Prostate gland (tissue), 2 donors: ENCODE results near the gene PRDM16. TPM values are rescaled to one million over a fixed set of nuclear protein-coding genes. Genes with fewer than 3 reads are reported as not detected.

Experiments used
- DNase-seq: peaks from one replicate; pipeline ENCODE4 v3.0.0-alpha.2; 2019; ENCODE audit warnings: low spot score
- H3K27ac ChIP-seq, 2 donors: fragments of 200-600 bp; sonication (generic); 2 replicates each; pipeline ENCODE4 v1.5.1; 2017 to 2019
- H3K27me3 ChIP-seq: fragments of 200-600 bp; sonication (generic); replicated peaks from 2 replicates; pipeline ENCODE4 v1.5.1; 2019; ENCODE audit not compliant: insufficient read depth
- H3K36me3 ChIP-seq, 2 donors: fragments of 200-600 bp; sonication (generic); 1 replicate in 1 of 2; 2 replicates in 1 of 2; pipeline versions ENCODE4 v1.5.1 to v1.8.1; 2017 to 2019
- H3K4me1 ChIP-seq: fragments of 200-600 bp; sonication (generic); replicated peaks from 2 replicates; pipeline ENCODE4 v1.5.1; 2019
- H3K4me3 ChIP-seq, 2 donors: fragments of 200-600 bp; sonication (generic); 2 replicates each; pipeline ENCODE4 v1.5.1; 2017 to 2019
- H3K9me3 ChIP-seq: fragments of 200-600 bp; sonication (generic); 2 replicates; pipeline ENCODE4 v1.5.1; 2017
- POLR2A ChIP-seq: fragments of 450-650 bp; IDR thresholded peaks from one replicate; pipeline ENCODE4 v1.6.1; 2016; ENCODE audit warnings: antibody characterized with exemption, mild to moderate bottlenecking
- POLR2AphosphoS5 ChIP-seq: sonication (generic); formaldehyde crosslinking; IDR thresholded peaks from one replicate; pipeline ENCODE4 v1.6.1; 2017; ENCODE audit warnings: antibody characterized with exemption
- WGBS: methylation state at CpG from one replicate; pipeline ENCODE4 v1.1.5; 2018; 5-methylcytosine and 5-hydroxymethylcytosine counted together
- intact Hi-C: fragments of 100-400 bp; cut with DNase I; formaldehyde crosslinking; loops from one replicate; pipeline ENCODE4 v1.14.2; 2022
- total RNA-seq, 2 donors: library from RNA; depleted of rRNA; stranded (reverse); fragments of >200 nt; gene quantifications; one replicate each; pipeline ENCODE4 v1.1.0, GENCODE V29; 2016
- TF ChIP-seq, protein P1 (sequence below), 4 experiments: fragments of 200-600 bp in 2 of 4; fragments of 450-650 bp in 2 of 4; sonication (generic) in 2 of 4; IDR thresholded peaks; 1 replicate in 3 of 4; 2 replicates in 1 of 4; pipeline ENCODE4 v1.5.1; 2016 to 2019; ENCODE audit warnings: antibody characterized with exemption in 4 of 4, mild to moderate bottlenecking in 2 of 4, moderate library complexity in 2 of 4

Gene PRDM16
- total RNA-seq, 2 donors from 2014 or later: 0.23 to 6.5 TPM

GRCh38 chr1:3442901-3443300 lies 373.9 kb downstream of the PRDM16 start:
- no peaks in the 10 kb centered on the region for H3K27me3 ChIP-seq

GRCh38 chr1:3443807-3444206 lies 374.8 kb downstream of the PRDM16 start:
- WGBS: 38% methylated on average over 7 of the region's 7 CpGs
- TF ChIP-seq POLR2AphosphoS5 (no peak), POLR2A (no peak)
- TF ChIP-seq, protein P1, sequence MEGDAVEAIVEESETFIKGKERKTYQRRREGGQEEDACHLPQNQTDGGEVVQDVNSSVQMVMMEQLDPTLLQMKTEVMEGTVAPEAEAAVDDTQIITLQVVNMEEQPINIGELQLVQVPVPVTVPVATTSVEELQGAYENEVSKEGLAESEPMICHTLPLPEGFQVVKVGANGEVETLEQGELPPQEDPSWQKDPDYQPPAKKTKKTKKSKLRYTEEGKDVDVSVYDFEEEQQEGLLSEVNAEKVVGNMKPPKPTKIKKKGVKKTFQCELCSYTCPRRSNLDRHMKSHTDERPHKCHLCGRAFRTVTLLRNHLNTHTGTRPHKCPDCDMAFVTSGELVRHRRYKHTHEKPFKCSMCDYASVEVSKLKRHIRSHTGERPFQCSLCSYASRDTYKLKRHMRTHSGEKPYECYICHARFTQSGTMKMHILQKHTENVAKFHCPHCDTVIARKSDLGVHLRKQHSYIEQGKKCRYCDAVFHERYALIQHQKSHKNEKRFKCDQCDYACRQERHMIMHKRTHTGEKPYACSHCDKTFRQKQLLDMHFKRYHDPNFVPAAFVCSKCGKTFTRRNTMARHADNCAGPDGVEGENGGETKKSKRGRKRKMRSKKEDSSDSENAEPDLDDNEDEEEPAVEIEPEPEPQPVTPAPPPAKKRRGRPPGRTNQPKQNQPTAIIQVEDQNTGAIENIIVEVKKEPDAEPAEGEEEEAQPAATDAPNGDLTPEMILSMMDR (IDR thresholded peaks at IDR 0.05): no peak
- Histone ChIP-seq H3K4me3 (no peak overlapping the region), H3K27ac (no peak overlapping the region), H3K9me3 (no peaks in the 10 kb centered on the region), H3K27me3 (no peaks in the 10 kb centered on the region), H3K36me3 (no peaks in the 10 kb centered on the region), H3K4me1 (no peaks in the 10 kb centered on the region)
- intact Hi-C loops: no loop called here
- no peak for DNase-seq

More at GRCh38 chr1:3442901-3443300, 373.9 kb downstream of the PRDM16 start:
- intact Hi-C loops: no loop called here
- 84% methylated on average over 12 of the region's 12 CpGs for WGBS
- DNase-seq: no peak
- no peaks in the 10 kb centered on the region for H3K36me3 ChIP-seq
- TF ChIP-seq, protein P1 (IDR thresholded peaks at IDR 0.05): no peak
- no peak for TF ChIP-seq POLR2AphosphoS5
- TF ChIP-seq POLR2A: no peak
- H3K9me3 ChIP-seq: no peaks in the 10 kb centered on the region
- no peak overlapping the region for H3K4me3 ChIP-seq
- no peaks in the 10 kb centered on the region for H3K4me1 ChIP-seq
- H3K27ac ChIP-seq: no peak overlapping the region

- WGBS: 88% methylated on average over 18 of the region's 18 CpGs
- DNase-seq: no peak
- H3K36me3 ChIP-seq: no peaks in the 10 kb centered on the region
- no peaks in the 10 kb centered on the region for H3K9me3 ChIP-seq
- no peak overlapping the region for H3K27ac ChIP-seq
- no peak for TF ChIP-seq POLR2AphosphoS5
- TF ChIP-seq, protein P1 (IDR thresholded peaks at IDR 0.05): no peak
- TF ChIP-seq POLR2A: no peak
- no peaks in the 10 kb centered on the region for H3K4me1 ChIP-seq
- H3K4me3 ChIP-seq: no peak overlapping the region
- H3K27me3 ChIP-seq: no peaks in the 10 kb centered on the region
- intact Hi-C loops: no loop called here
These were observed 375.3 kb downstream of the PRDM16 start for GRCh38 chr1:3444298-3444697.

- intact Hi-C loops: no loop called here
- Histone ChIP-seq H3K4me3 (no peak overlapping the region), H3K27ac (no peak overlapping the region), H3K36me3 (no peaks in the 10 kb centered on the region), H3K9me3 (no peaks in the 10 kb centered on the region), H3K4me1 (no peaks in the 10 kb centered on the region), H3K27me3 (no peaks in the 10 kb centered on the region)
- DNase-seq: no peak
- WGBS: 78% methylated on average over 10 of the region's 10 CpGs
- TF ChIP-seq, protein P1 (IDR thresholded peaks at IDR 0.05): no peak
- TF ChIP-seq POLR2AphosphoS5 (no peak), POLR2A (no peak)
These were observed 375.7 kb downstream of the PRDM16 start for GRCh38 chr1:3444736-3445135.

- no peak overlapping the region for H3K4me3 ChIP-seq
- intact Hi-C loops: no loop called here
- no peak for TF ChIP-seq POLR2A
- no peak for TF ChIP-seq POLR2AphosphoS5
- TF ChIP-seq, protein P1 (IDR thresholded peaks at IDR 0.05): no peak
- no peak overlapping the region for H3K27ac ChIP-seq
- 57% methylated on average over 9 of the region's 9 CpGs for WGBS
- no peak for DNase-seq
- no peaks in the 10 kb centered on the region for H3K36me3 ChIP-seq
- H3K27me3 ChIP-seq: no peaks in the 10 kb centered on the region
- no peaks in the 10 kb centered on the region for H3K9me3 ChIP-seq
- no peaks in the 10 kb centered on the region for H3K4me1 ChIP-seq
These were observed 381.3 kb downstream of the PRDM16 start for GRCh38 chr1:3450202-3450863.
